HG03457 (cell line): ENCODE measurements around the gene CHRNG.

Experiments
- ATAC-seq: cut with Tn5 transposase; IDR thresholded peaks from one replicate; pipeline ENCODE4 v1.9.1; 2021; ENCODE audit warnings: moderate number of reproducible peaks; ENCODE audit not compliant: unreplicated experiment

CHRNG gene

GRCh38 chr2:232539298-232540231 lies at the start of gene CHRNG:
CHRNG (plus strand) TSS chr2:232539692; CDS start chr2:232539748, 56 bp downstream.
- ATAC-seq, result no peak

- ATAC-seq, result no peak
These were observed 49.0 kb upstream of the CHRNG start for GRCh38 chr2:232490221-232491138.

GRCh38 chr2:232491139-232491780 lies 48.2 kb upstream of the CHRNG start:
- no peak for ATAC-seq

- ATAC-seq, result no peak
These were observed 47.1 kb upstream of the CHRNG start for GRCh38 chr2:232492236-232492848.

GRCh38 chr2:232492963-232493700 lies 46.4 kb upstream of the CHRNG start:
- no peak for ATAC-seq

- ATAC-seq, result no peak
These were observed 45.6 kb upstream of the CHRNG start for GRCh38 chr2:232493701-232494474.

- ATAC-seq, result no peak
These were observed 45.0 kb upstream of the CHRNG start for GRCh38 chr2:232494542-232494941.

GRCh38 chr2:232495292-232495691 lies 44.2 kb upstream of the CHRNG start:
- ATAC-seq, result no peak

GRCh38 chr2:232496501-232497270 lies 42.8 kb upstream of the CHRNG start:
- no peak for ATAC-seq

- no peak for ATAC-seq
These were observed 42.1 kb upstream of the CHRNG start for GRCh38 chr2:232497348-232497747.

GRCh38 chr2:232498452-232498851 lies 41.0 kb upstream of the CHRNG start:
- ATAC-seq, result no peak

GRCh38 chr2:232501331-232501771 lies 38.1 kb upstream of the CHRNG start:
- no peak for ATAC-seq

- no peak for ATAC-seq
These were observed 37.6 kb upstream of the CHRNG start for GRCh38 chr2:232501794-232502390.

GRCh38 chr2:232502511-232502910 lies 37.0 kb upstream of the CHRNG start:
- ATAC-seq, result no peak

GRCh38 chr2:232502911-232503808 lies 36.3 kb upstream of the CHRNG start:
- ATAC-seq, result no peak

GRCh38 chr2:232503809-232504323 lies 35.6 kb upstream of the CHRNG start:
- ATAC-seq, result no peak

- no peak for ATAC-seq
These were observed 35.1 kb upstream of the CHRNG start for GRCh38 chr2:232504438-232504837.
